Heart left ventricle (tissue), 13 donors: ENCODE data around the gene MYG1.

Experiments used
- POLR2A ChIP-seq, 2 donors: fragments of 450-650 bp; IDR thresholded peaks; one replicate each; pipeline ENCODE4 v1.6.1; 2017; ENCODE audit warnings: antibody characterized with exemption in 2 of 2, mild to moderate bottlenecking in 2 of 2, moderate library complexity in 2 of 2
- TF ChIP-seq, protein P1 (sequence below), 12 donors: fragments of 200-600 bp; sonication (generic) in 4 of 12; IDR thresholded peaks; one replicate each; pipeline versions ENCODE4 v1.5.0 to v1.8.0; 2018 to 2022; ENCODE audit warnings: antibody characterized with exemption in 12 of 12, mild to moderate bottlenecking in 5 of 12
- donor health status: ischemic (EF 13 %, LVEDD 7.1; RV severe dilation, severe dysfunction).
- donor health status: DM: no; HTN: yes; CAD: no.
- donor health status: DM: no; HTN: no; CAD: no.
- donor health status: ischemic (EF 25% LVEDD 6.9; RV normal size, moderate dysfunction).
- donor health status: ischemic (EF 25% LVEDD 5.7; RV mildly dilated, moderate dysfunction).
- donor health status: ischemic (EF 35%, LVEDD 5.7; RV mildly dilated, moderate dysfunction).
- donor health status: nonischemic (EF 11% LVEDD 7.7; RV severe dilation, severe dysfunction).
- donor health status: DM: yes; HTN: yes; CAD: no.
- donor health status: PGD.
- donor health status: ischemic (EF 29% LVEDD 5.4; RV normal size, mild dysfunction).
- donor health status: nonischemic (EF 23%, LVEDD 6.1; RV moderate dilation, normal function).

GRCh38 chr12:53276511-53276910 lies 23.0 kb upstream of the MYG1 start:
- TF ChIP-seq, protein P1, sequence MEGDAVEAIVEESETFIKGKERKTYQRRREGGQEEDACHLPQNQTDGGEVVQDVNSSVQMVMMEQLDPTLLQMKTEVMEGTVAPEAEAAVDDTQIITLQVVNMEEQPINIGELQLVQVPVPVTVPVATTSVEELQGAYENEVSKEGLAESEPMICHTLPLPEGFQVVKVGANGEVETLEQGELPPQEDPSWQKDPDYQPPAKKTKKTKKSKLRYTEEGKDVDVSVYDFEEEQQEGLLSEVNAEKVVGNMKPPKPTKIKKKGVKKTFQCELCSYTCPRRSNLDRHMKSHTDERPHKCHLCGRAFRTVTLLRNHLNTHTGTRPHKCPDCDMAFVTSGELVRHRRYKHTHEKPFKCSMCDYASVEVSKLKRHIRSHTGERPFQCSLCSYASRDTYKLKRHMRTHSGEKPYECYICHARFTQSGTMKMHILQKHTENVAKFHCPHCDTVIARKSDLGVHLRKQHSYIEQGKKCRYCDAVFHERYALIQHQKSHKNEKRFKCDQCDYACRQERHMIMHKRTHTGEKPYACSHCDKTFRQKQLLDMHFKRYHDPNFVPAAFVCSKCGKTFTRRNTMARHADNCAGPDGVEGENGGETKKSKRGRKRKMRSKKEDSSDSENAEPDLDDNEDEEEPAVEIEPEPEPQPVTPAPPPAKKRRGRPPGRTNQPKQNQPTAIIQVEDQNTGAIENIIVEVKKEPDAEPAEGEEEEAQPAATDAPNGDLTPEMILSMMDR (IDR thresholded peaks at IDR 0.05) = no peak
- TF ChIP-seq POLR2A (IDR thresholded peaks at IDR 0.05) = no peak
